Gastrocnemius medialis (tissue), 4 donors: ENCODE results near the gene TAS2R19.

Experiments used
- POLR2A ChIP-seq, 2 donors: fragments of 450-650 bp; IDR thresholded peaks; one replicate each; pipeline ENCODE4 v1.6.1; 2017; ENCODE audit warnings: antibody characterized with exemption in 2 of 2, mild to moderate bottlenecking in 2 of 2, moderate library complexity in 2 of 2
- TF ChIP-seq, protein P1 (sequence below), 5 experiments: fragments of 450-650 bp in 3 of 5; fragments of 200-600 bp in 2 of 5; sonication (generic) in 2 of 5; IDR thresholded peaks in 4 of 5; conservative IDR thresholded peaks in 1 of 5; 1 replicate in 4 of 5; 2 replicates in 1 of 5; pipeline ENCODE4 v1.5.1; 2016 to 2019; ENCODE audit warnings: antibody characterized with exemption in 5 of 5, mild to moderate bottlenecking in 3 of 5, moderate library complexity in 3 of 5

DNA sequence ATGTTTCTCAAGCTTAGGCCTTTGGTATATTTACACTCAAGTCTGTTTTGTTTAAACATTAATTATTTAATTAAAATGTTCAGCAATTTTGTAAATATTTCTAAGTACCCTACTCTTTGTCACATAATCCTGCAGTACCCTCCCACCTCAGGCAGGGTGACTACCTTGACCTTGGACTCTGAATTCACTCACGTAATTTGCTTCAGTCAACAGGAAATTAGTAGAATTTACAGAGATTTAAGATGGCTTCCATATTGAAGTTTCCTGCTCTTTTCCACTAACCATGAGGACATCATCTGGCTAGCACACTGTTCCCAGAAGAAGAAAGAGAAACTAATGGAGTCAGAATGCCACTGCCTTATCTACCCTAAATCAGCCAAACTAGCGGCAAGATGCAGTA lies 967 bp upstream of the TAS2R19 start:
- TF ChIP-seq POLR2A (IDR thresholded peaks at IDR 0.05) = no peak
- TF ChIP-seq, protein P1, sequence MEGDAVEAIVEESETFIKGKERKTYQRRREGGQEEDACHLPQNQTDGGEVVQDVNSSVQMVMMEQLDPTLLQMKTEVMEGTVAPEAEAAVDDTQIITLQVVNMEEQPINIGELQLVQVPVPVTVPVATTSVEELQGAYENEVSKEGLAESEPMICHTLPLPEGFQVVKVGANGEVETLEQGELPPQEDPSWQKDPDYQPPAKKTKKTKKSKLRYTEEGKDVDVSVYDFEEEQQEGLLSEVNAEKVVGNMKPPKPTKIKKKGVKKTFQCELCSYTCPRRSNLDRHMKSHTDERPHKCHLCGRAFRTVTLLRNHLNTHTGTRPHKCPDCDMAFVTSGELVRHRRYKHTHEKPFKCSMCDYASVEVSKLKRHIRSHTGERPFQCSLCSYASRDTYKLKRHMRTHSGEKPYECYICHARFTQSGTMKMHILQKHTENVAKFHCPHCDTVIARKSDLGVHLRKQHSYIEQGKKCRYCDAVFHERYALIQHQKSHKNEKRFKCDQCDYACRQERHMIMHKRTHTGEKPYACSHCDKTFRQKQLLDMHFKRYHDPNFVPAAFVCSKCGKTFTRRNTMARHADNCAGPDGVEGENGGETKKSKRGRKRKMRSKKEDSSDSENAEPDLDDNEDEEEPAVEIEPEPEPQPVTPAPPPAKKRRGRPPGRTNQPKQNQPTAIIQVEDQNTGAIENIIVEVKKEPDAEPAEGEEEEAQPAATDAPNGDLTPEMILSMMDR (IDR thresholded peaks at IDR 0.05 in 4 of 5, conservative IDR thresholded peaks at IDR 0.05 in 1 of 5) = no peak
